ENCODE data around the gene PDSS2.
A peak's percentile ranks its signal among the peaks of the same experiment; 100 is the strongest.
"Not testable (repeated sequence)": the region's sequence is repeated elsewhere in the genome, so short reads cannot be mapped to it uniquely, and the experiment has no call there.

PDSS2 gene

GRCh38 chr6:107118540-107118939, 340.8 kb downstream of the PDSS2 start:
- not testable (repeated sequence) for DNase-seq (ENCODE audit: low spot score)

DNA sequence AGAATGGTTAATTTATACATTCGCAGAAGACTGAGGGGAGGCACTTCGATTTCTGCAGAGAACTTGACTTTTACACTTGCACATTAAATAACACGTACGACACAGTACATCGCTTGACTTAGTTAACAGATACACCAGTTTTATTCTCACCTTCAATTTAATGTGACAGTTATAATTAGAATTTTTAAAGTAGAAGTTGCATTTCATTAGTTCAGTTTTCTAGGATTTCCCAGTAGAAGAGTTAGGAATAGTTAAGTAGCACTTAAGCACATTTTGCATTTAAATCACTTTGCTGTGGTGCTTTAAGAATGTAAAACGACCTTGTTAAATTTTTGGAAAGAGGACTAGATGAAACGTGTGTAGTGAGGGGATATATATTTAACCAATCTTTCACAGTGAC, 342.4 kb downstream of the PDSS2 start:
- no peak for DNase-seq (ENCODE audit: low spot score)

- DNase-seq (ENCODE audit: low spot score) = no peak
These were observed 343.0 kb downstream of the PDSS2 start for GRCh38 chr6:107116328-107116892.

DNA sequence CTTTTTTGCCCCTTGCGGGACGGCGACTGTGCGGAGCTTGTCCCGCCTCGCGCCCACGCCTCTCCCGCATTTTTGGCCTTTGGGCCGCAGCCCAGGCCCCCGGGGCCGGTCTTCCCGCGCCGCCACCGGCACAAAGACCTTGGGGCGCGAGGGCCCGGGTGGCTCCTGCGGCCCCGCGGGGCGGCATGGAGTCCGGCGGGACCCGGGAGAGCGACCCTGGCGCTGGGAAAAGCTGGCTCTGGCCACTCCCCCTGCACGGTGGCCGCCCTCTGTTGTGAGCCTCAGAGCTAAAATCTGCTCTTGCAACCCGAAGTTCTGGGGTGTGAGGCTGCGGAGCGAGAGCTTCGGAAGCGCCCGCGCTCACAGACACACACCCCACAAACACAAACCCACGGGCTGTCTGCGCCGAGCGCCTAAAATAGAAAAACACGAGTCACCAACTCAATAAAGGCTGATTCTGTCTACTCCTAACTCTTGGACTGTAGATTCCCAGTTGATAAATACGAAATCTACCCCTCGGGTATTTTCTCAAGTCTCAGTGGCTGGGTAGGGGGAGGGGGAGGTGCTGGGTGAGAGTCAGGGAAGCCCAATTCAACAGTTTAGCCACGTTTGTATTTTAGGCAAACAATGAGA, 343.6 kb downstream of the PDSS2 start:
- DNase-seq (ENCODE audit: low spot score) = no peak

DNA sequence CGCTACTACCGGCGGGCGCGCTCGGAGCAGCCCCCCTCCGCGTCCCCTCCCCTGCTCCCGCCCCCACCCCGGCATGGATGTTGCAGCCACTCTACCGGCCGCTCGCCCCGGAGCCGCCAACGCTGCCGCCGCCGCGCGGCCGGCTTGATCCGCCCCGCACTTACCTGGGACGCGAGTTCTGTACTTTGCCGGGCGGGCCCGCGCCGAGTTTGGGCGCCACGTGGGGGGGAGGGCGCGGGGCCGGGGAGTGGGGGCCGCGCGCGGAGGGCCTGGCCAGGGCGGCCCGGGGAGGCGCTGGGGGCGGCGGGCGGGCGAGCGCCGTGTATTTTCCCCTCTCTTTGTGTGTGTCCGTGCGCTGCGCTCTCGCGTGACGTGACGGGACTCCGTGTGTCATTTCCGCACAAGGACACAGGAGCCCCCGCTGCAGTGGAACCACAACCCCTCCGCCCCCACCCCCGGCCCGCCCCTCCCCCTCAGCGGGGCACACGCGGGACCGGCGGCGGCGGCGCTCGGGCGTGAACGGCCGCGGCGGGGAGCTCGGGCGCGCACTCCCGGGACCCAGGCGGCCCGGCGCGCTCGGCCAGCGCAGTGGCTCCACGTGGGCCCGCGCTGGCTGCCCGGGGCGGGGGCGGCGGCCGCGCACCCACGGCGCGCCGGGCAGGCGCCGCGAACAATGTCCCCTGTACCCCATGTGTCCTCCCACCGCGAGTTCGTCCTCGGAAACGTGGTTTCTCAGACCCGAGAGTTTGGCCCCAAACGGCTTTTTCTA, 344.3 kb downstream of the PDSS2 start, which contains the start of gene BEND3:
BEND3 (minus strand) TSS at position 590 of the 769 bp plus-strand sequence. CDS start 16,230 bp downstream, outside the sequence.
- DNase-seq (ENCODE audit: low spot score) = no peak

- DNase-seq (ENCODE audit: low spot score) = peak; percentile 59
These were observed 345.0 kb downstream of the PDSS2 start for GRCh38 chr6:107114213-107114925.

DNA sequence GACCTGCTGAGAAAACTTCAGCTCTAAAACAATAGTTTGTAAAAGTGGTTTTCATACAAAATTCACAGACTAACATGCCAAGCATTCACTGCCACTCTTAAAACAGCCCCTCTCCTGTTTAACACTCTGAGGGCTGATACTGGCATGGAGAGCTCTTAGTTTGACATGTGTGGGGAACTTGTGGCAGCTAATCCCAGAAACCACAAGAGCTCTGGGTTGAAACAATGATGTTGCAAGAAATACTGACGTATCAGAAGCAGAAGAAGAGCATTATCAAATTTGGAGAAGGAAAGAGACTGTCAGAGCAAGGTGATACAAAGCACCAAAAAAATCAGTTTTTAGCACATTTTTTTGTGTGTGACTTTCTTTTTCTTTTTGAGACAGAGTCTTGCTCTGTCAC, 349.2 kb downstream of the PDSS2 start:
- no peak for DNase-seq (ENCODE audit: low spot score)

DNA sequence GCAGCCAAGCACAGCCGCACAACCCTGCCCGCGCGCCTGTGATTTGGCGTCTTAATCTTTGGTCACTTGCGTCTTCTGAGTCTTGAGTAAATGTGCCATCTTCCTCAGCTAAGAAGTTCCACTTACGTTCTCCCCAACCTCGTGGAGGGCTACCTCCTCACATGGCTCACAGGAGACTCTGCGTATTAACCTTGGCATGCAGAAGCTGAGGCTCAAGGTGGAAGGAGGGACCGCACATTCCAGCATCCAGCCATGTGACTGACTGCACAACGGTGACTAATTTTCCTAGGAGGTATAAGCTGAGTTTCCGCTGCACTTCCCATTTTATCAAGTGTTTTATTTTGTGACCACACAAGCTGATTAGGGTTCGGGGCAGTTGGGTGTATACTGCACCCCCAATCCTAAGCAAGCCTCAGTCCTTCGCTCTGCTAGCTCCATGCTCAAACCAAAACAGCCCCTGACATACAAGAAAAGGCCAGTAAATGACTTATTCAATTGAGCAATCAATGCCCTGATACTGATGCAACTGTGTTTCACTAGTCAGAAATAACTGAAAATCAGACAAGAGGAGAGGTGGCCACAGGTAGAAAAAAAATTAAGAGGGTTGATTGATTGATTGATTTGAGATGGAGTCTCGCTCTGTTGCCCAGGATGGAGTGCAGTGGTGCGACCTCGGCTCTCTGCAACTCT, 351.0 kb downstream of the PDSS2 start:
- no peak for DNase-seq (ENCODE audit: low spot score)

DNA sequence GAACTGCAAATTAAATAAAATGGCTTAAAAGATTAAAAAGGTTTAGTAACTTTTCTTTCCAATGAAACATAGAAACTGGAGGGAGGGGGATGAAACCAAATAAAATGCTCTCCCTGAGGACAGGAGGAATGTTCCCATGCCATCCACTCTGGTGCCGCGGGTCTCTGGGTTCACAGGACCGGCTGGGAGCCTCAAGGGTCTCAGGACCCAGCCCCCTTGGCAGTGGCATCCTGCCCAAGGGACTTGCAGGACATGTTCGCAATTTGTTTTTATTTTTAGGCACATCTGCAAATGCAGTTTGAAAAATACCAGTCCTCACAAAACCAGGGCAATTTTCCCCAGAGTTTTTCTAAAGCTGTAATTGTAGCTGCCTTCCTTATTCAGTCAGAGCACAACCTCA, 351.6 kb downstream of the PDSS2 start:
- no peak for DNase-seq (ENCODE audit: low spot score)

- no peak for DNase-seq (ENCODE audit: low spot score)
These were observed 353.2 kb downstream of the PDSS2 start for GRCh38 chr6:107106165-107106564.

DNA sequence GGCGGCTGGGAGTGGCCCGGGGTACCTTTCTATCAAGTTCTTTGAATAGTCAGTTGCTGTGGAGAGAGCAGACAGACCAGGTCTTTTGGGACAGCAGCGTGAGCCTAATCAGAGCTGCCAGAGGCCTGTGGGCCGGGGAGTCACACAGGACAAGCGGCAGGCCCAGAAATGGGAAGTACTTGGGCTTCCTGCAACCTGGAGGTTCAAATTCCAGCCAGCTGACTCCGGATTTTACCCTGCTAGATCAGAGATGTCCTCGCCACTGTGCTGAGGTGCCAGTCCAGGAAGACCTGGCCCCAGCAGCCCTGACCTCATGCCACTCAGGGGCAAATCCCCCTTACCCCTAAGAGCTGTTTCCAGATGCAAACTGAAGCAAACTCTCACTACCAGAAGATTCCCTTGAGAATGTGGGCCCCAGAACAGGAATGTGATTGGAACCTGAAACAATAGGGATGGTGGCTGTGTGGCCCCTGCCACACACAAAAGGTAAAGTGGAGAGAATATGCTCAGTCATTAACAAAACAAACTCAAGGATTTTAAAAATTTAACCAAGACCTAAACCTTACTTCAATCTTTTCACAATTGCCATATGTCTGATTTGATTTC, 353.8 kb downstream of the PDSS2 start:
- no peak for DNase-seq (ENCODE audit: low spot score)

DNA sequence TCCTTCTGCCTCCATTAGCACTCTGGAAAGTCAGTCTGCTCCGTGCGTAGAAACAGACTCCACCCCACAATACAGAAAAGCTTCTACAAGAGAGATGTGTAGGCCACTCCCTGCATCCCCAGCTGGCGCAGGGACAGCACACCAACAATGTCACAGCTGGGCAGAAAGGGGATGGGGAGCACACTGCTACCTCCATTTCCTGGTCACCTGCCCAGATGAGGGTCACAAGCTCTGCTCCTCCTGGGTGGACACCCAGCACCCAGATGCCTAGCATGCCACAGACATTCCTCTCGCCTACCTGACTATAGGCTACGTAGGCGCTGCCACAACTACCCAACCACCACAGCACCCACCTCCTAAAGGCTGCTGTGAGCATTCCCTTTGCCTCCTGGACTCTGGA, 356.3 kb downstream of the PDSS2 start:
- no peak for DNase-seq (ENCODE audit: low spot score)

Data from COLO829 (cell line).